ENCODE results near the gene MGA.

Gene MGA

DNA sequence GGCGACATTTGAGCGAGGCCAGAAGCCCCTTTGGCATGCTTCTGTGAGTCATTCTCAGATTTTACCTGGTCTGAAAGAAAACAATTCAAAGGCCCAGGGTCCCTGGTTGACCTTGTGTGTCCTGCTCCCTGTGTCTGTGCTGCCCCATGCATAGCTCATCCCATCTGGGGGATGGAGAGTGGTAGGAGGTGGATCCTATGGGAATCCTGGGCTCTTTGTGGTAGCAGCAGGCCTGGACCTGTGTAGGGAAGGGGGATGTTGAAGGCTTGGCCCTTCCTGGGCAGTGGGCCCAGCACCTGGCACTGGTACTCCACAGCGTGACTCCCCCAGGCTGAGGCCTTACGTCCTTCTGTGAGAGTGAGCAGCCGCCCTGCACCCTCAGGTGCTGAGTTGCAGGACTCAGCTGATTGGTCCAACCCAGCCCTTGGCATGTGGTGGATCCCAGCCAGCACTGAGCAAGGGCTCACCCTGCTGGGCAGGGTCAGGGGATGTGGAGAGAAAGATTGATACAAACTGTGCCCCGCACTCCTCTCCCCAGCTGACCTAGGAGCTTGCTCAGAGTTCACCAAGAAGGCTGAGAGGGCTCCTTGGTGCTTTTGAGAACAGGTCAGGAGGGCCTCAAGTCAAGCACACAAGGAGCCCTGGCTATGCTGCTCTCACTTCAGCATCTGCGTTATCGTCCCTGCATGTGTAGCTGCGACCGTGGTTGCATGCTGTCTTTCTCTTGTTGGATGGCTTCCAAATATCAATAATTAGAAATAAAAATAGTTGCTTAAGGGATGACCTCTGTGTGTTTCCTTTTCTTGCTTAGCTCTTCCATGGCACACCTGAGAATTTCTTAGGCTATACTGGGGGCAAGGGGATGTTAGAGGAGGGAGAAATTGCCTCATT is 146.3 kb downstream of the MGA start:
- no peak for DNase-seq (ENCODE audit: low read depth)

DNA sequence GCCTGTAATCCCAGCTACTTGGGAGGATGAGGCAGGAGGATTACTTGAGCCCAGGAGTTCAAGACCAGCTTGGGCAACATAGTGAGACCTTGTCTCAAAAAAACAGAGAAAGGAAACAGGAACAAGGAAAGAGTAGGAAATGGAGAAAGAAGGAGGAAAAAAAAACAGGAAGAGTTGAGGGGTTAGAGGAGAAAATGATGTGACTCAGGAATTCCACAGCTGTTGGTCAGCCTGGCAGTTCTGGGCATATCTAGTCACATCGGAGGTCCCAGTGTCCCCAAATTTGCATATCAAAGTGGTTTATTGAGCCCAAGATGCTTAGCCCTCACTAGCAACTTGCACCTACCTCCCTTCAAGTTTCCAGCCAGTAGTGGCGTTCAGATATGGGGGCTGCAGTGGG is 148.9 kb downstream of the MGA start:
- DNase-seq (ENCODE audit: low read depth), result no peak

DNA sequence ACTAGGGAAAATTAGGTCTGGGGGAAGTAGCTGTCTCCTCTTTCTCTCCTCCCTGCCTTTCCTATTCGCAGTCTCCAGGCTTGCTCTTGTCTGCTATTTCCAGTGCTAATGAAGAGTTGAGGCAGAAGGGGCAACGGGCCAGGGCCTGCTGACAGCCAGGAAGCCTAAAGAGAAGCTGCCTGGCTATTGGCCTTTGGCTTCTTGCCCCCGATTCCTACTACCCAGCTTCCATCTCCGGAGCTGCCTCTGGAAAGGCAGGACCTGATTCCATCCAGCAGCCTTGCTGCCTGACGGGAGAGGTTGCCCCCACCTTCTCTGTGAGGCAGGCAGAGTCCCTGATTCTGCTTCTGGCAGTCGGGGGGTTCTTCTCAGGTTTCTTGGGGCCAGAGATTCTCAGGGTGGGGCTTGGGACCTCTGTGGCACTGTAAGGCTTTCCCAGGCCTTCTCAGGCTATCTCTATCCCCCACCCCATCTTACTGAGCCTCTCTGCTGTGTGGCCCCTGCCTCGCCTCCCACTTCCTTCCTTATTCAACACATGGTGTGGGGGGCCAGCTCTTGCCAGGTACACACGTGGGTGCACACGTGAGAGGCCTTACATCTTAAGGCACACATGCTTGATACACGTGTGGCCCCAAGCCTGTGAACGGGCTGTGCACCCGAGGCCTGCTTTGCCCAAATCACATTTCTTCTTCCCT is 149.5 kb downstream of the MGA start:
- no peak for DNase-seq (ENCODE audit: low read depth)

DNA sequence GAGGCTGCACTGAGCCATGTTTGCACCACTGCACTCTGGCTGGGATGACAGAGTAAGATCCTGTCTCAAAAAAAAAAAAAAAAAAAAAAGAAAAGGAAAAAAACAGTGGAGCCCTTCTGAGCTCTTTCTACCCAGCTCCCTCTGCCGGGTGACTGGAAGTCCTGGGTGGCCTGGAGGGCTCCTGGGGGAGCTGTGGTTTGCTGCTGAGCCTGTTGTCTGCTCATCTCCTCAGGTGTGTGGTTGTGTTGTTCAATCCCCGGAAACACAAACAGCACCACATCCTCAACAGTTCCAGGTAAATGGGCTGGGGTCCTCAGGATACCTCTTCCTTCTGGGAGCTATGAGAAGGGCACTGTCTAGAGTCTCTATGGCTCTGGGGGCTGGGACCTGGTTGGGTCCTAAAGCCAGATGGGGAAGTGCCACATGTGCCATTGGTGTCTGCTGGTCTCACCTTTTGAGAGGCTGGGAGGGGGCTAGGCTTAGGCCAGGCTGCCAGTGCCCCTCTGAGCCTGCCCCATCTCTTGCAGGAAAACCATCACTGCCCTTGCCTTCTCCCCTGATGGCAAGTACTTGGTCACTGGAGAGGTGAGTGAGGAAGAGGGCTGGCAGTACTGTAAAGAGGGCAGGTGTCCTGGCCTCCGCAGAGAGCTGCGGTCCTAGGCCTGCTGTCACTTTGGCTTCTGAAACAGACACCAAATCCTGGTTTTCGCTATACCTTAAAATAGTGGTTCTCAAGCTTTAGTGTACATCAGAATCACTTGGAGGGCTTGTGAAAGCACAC is 150.6 kb downstream of the MGA start:
- DNase-seq (ENCODE audit: low read depth), result no peak

DNA sequence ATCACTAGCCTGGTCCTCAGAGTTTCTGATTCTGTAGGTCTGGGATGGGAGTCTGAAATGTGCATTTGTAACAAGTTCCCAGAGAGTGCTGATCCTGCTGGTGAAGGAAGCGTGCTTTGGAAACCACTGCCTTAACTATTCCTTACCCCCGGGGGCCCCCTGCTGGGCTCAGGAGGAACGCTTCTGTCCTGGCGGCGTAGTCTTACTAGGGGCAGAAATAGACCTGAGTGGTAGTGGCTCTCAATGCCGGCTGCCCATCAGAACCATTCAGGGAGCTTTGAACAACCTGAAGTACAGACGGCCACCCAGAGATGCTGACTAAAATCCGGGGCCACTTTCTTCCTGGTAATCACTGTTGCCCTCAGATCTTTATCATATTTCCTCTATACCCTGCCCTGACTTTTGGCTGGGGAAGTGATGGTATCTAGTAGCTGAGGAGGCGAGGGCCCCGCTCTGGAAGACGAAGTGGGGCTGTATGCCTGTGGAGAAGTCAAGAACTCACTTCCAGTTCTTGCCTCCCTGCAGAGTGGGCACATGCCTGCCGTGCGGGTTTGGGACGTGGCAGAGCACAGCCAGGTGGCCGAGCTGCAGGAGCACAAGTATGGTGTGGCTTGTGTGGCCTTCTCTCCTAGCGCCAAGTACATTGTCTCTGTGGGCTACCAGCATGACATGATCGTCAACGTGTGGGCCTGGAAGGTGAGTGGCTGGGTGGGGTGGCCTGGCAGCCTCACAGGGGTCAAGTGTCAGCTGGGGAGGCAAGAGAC is 151.4 kb downstream of the MGA start:
- peak; percentile 81 for DNase-seq (ENCODE audit: low read depth)

DNA sequence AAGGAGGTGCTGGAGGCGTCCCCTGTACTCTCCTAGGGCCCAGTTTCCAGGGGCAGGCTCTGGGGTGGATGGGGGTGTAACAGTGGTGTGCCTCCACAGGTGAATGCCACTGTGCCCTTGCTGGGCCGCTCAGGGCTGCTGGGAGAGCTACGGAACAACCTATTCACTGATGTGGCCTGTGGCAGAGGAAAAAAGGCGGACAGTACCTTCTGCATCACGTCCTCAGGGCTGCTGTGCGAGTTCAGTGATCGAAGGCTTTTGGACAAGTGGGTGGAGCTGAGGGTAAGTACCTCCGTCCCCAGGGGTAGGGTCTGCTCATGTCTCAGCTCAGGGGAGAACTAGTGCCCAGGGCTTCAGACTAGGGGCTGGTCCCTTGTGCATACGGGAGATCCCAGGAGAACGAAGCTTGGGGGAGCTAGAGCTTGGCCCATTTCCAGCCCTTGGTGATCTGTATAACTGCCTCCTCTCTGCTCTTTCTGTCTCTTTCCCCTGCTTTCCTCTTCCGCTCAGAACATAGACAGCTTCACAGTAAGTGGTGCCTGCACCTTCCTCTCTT is 152.7 kb downstream of the MGA start:
- DNase-seq (ENCODE audit: low read depth), result no peak

DNA sequence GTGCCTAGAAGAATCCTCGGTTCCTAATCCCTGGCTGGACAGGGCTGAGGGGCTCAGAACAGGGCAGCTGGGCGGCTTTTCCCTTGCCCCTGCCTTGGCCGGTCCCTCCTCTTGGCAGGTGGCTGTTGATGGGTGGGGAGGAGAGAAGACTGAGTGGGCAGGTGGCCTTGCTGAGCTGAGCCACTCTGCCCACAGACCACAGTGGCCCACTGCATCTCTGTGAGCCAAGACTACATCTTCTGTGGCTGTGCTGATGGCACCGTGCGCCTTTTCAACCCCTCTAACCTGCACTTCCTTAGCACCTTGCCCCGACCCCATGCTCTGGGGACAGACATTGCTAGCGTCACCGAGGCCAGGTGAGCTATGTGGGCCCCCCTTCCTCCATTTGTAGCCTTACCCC is 153.2 kb downstream of the MGA start:
- DNase-seq (ENCODE audit: low read depth), result no peak

DNA sequence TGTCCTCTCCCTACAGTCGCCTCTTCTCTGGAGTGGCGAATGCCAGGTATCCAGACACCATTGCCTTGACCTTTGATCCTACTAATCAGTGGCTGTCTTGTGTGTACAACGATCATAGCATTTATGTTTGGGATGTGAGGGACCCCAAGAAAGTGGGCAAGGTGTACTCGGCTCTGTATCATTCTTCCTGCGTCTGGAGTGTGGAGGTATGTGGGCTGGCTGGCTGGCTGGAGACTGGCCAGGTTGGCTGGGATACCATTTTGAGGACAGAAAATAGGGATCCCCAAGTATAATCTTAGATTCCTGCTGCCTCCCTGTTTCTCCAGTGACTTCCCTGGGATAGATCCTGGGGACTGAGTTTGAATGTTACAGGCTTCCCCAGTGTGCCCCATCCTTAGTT is 154.3 kb downstream of the MGA start:
- no peak for DNase-seq (ENCODE audit: low read depth)

DNA sequence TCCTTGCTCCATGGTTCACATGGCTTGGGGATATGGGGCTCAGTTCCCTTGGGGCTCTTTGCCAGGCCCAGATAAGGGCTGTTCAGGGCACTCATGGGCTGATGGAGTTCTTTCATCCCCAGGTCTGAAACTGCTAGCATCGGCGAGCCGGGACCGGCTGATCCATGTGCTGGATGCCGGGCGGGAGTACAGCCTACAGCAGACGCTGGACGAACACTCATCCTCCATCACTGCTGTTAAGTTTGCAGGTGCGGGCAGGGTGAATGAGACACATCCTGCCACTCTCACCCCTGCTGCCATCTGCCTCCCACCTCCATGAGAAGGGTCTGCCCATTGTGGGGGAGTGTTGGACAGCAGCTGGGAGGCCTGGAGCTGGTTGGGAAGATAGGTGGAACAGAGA is 156.6 kb downstream of the MGA start:
- DNase-seq (ENCODE audit: low read depth), result no peak

DNA sequence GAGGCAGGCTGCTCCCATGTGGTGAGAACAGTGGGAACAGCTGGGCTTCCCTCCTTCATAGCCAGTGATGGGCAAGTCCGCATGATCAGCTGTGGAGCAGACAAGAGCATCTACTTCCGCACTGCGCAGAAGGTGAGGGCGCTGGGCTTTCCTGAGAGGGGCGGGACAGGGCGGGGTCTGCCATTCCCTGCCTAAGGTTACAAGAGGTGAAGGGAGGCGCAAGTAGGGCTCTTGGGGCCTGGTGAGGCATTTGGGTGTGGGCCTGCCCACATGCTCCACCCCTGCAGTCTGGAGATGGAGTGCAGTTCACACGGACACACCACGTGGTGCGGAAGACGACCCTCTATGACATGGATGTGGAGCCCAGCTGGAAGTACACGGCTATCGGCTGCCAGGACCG is 157.1 kb downstream of the MGA start:
- DNase-seq (ENCODE audit: low read depth), result no peak

DNA sequence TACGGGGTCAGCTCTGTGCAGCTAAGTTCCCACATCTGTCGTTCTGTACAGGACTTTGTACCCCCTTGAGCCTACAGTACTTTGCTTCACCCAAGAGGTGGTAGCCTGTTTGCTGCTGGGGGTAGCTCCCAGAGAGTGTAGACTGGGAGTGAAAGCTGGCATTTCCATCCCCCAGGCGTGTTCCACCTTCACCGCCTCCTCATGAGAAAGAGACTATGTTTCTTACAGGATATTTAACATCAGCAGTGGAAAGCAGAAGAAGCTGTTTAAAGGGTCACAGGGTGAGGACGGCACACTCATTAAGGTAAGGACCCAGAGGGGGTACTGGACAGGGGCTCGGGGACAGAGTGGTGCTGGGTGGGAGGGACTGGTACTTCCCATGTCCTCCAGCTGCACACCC is 157.6 kb downstream of the MGA start:
- no peak for DNase-seq (ENCODE audit: low read depth)

DNA sequence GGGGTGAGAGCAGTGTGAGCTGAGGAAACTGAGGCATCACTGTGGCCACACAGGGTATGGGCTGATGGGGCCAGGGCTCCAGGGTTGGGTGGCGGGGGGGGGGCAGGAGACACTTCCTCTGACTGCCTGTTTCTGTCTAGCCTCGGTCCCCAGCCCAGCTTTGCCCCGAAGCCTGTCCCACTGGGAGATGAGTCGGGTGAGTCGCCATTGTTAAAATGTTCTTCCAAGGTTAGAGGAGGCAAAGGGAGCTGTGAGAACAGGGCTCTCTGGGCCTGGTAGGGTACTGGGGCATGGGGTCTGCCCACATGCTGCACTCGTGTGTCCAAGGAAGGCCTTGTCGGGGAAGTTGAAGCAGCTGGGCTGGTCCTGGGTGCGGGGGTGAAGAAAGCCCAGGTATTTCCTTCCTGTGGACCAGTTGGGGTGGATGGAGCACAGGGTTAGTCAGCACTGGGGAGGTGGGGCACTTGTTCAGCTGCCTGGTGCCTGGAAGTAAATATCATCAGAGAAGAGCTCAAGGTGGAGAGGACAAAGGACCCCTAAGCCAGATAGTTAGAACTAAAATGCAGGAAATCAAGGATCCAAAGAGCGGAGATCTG is 159.3 kb downstream of the MGA start:
- no peak for DNase-seq (ENCODE audit: low read depth)

DNA sequence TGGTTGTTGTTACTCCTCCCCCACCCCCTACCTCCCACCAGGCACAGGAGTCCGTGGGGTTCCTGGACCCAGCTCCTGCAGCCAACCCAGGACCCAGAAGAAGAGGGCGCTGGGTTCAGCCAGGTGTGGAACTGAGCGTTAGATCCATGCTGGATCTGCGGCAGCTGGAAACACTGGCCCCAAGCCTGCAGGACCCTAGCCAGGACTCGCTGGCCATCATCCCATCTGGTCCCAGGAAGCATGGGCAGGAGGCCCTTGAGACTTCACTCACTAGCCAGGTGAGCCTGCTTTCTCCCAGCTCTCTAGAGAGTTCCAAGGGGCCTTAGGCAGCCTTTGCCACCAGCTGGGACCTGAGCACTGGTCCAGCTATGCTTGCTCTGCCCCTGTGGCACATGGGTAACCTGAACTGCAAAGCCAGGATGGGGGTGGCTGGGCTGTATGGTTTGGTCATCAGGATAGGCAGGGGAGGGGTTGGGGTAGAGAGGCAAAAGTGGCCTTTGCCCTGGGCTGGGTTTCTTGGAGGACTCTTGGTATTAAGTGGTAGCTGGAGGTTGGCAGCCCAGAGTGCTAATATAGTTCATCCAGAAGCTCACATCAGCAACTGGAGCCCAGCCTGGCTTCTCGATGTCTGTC is 160.7 kb downstream of the MGA start:
- no peak for DNase-seq (ENCODE audit: low read depth)

DNA sequence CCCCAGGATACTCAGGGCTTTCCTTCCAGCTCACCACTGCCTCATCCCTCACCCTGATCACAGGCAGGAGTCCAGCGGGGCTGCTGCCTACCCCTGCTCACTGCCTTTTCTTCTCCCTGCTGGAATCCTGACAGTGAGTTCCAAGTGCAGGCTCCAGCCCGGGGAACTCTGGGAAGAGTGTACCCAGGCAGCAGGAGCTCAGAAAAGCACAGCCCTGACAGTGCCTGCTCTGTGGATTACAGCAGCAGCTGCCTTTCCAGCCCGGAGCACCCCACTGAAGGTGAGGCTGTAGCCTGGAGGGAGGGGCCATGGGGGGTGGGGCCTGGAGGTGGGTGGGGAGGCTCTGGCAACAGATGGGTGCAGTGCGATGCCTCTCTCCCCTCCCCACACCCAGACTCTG is 161.6 kb downstream of the MGA start:
- no peak for DNase-seq (ENCODE audit: low read depth)

DNA sequence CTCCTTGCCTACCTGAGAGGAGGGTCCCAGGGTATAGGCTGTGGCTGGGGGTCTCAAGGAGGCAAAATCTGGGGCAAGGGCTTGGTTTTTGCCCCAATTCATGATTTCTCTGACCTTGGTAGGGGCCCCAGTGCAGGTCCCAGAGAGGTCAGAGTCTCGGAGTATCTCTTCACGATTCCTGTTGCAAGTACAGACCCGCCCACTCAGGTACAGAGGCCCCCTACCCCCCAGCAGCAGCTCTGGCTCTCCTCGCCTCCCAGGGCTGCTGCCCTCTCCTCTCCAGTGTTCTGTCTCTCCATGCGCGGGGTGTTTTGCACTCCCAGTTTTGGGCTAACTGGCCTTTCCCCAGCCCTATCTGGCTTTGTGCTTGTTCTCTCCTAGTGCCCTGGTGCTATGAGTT is 162.3 kb downstream of the MGA start:
- DNase-seq (ENCODE audit: low read depth), result no peak
